Neural progenitor cell (in vitro differentiated cells): ENCODE measurements around the gene PPT2. TPM values are rescaled to one million over a fixed set of nuclear protein-coding genes. Genes with fewer than 3 reads are reported as not detected.

Source experiments
- DNase-seq: peaks from one replicate; pipeline ENCODE4 v3.0.0-alpha.2; 2016; ENCODE audit warnings: low spot score
- H2AFZ ChIP-seq: fragments of 200-600 bp; sonication (generic); replicated peaks from 2 replicates; pipeline ENCODE4 v1.6.1; 2016; ENCODE audit warnings: antibody characterized with exemption
- H3F3A ChIP-seq: fragments of 200-600 bp; sonication (generic); 2 replicates; pipeline ENCODE4 v1.6.1; 2016; ENCODE audit warnings: antibody characterized with exemption, low read depth
- H3K27ac ChIP-seq: fragments of 200-600 bp; sonication (generic); 2 replicates; pipeline ENCODE4 v1.5.1; 2016; ENCODE audit warnings: mild to moderate bottlenecking
- H3K27me3 ChIP-seq: fragments of 200-600 bp; sonication (generic); 2 replicates; pipeline ENCODE4 v1.6.1; 2016; ENCODE audit warnings: mild to moderate bottlenecking, moderate library complexity
- H3K36me3 ChIP-seq: fragments of 200-600 bp; sonication (generic); 2 replicates; pipeline ENCODE4 v1.5.1; 2016
- H3K4me1 ChIP-seq: fragments of 200-600 bp; sonication (generic); 2 replicates; pipeline ENCODE4 v1.6.1; 2016; ENCODE audit warnings: mixed run types
- H3K4me2 ChIP-seq: fragments of 200-600 bp; sonication (generic); 2 replicates; pipeline ENCODE4 v1.6.1; 2016
- H3K4me3 ChIP-seq: fragments of 200-600 bp; sonication (generic); 2 replicates; pipeline ENCODE4 v1.5.1; 2016
- H3K79me2 ChIP-seq: fragments of 200-600 bp; sonication (generic); 2 replicates; pipeline ENCODE4 v1.6.1; 2016; ENCODE audit warnings: low read depth
- H3K9ac ChIP-seq: fragments of 200-600 bp; sonication (generic); 2 replicates; pipeline ENCODE4 v1.6.1; 2016
- H3K9me3 ChIP-seq: fragments of 200-600 bp; sonication (generic); 2 replicates; pipeline ENCODE4 v1.5.1; 2016; ENCODE audit warnings: low read depth
- H4K20me1 ChIP-seq: fragments of 200-600 bp; sonication (generic); 2 replicates; pipeline ENCODE4 v1.6.1; 2016; ENCODE audit warnings: low read depth
- H3K27ac Mint-ChIP-seq: 3 replicates; pipeline ENCODE4 v1.8.0; 2021; ENCODE audit warnings: mixed read lengths
- H3K27me3 Mint-ChIP-seq: 2 replicates; pipeline ENCODE4 v1.8.0; 2022; ENCODE audit warnings: low read depth, mild to moderate bottlenecking, inconsistent platforms, moderate library complexity, mixed read lengths; ENCODE audit not compliant: insufficient read depth
- H3K36me3 Mint-ChIP-seq: 3 replicates; pipeline ENCODE4 v1.8.0; 2021; ENCODE audit warnings: mixed read lengths
- H3K4me1 Mint-ChIP-seq: 3 replicates; pipeline ENCODE4 v1.8.0; 2021; ENCODE audit warnings: mixed read lengths
- H3K4me3 Mint-ChIP-seq: 3 replicates; pipeline ENCODE4 v1.8.0; 2021; ENCODE audit warnings: mild to moderate bottlenecking, moderate library complexity, mixed read lengths
- H3K9me3 Mint-ChIP-seq: 3 replicates; pipeline ENCODE4 v1.8.0; 2020; ENCODE audit warnings: mixed read lengths
- EZH2 ChIP-seq: fragments of 200-600 bp; sonication (generic); IDR thresholded peaks from 2 replicates; pipeline ENCODE4 v1.6.1; 2017; ENCODE audit warnings: antibody characterized with exemption, mild to moderate bottlenecking, moderate library complexity
- EZH2phosphoT487 ChIP-seq: fragments of 200-600 bp; sonication (generic); IDR thresholded peaks from 2 replicates; pipeline ENCODE4 v1.6.1; 2017; ENCODE audit warnings: antibody characterized with exemption
- total RNA-seq: library from RNA; depleted of rRNA; stranded (reverse); fragments of >200 nt; gene quantifications from 2 replicates; pipeline ENCODE4 v1.2.3, GENCODE V29; 2015; ENCODE audit warnings: low replicate concordance
- TF ChIP-seq, protein P1 (sequence below): fragments of 200-600 bp; sonication (generic); IDR thresholded peaks from 2 replicates; pipeline ENCODE4 v1.5.1; 2017; ENCODE audit warnings: antibody characterized with exemption, mild to moderate bottlenecking

The PPT2 gene
- total RNA-seq, 1 donor from 2014 or later, result 18.6 TPM

DNA sequence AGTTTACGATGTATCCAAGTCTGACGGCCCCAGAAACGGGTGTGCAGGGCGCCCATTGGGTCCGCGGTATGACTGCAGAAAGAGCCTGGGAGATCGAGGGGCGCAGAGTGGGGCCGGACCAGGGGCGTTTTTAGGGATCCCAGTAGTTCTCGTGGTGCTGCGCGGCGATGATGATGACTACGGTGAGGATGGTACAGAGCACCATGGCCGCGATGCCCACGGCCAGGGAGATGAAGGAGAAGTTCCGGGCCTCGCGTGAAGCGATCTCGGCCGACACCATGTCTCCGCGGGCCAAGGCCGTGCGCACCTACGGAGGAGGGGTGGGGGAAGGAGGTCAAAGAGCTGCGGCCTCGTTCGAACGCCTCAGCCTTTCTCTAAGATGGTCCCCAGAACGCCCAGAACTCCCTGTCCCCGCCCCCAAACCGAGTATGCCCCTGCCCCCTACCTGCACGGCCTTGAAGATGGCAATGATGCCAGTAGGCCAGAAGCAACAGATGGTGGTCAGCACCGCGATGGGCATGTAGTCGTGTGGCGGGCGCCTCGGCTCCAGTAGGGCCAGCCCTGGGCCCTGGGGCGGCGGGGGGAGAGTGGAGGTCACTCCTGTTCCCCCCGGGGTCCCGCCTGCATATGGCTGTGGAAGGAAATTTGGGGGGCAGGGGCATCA is 4.7 kb upstream of the PPT2 start:
- Histone ChIP-seq H3K79me2 (no peaks in the 10 kb centered on the region), H3K36me3 (no peaks in the 10 kb centered on the region), H3K9me3 (no peaks in the 10 kb centered on the region), H3K4me3 (peak overlapping the region; percentile 34), H2AFZ (no peak overlapping the region), H3K27me3 (peaks cover 61% of the 10 kb centered on the region), H3K4me1 (peaks cover 18% of the 10 kb centered on the region), H3K27ac (no peak overlapping the region), H4K20me1 (no peaks in the 10 kb centered on the region), H3K9ac (no peak overlapping the region), H3K4me2 (peak overlapping the region; percentile 41), H3F3A (peaks cover 18% of the 10 kb centered on the region)
- peaks cover 10% of the 10 kb centered on the region for H3K27me3 Mint-ChIP-seq
- no peaks in the 10 kb centered on the region for H3K9me3 Mint-ChIP-seq
- H3K4me3 Mint-ChIP-seq, result no peak overlapping the region
- no peak for DNase-seq
- H3K36me3 Mint-ChIP-seq, result peaks cover 19% of the 10 kb centered on the region
- TF ChIP-seq EZH2phosphoT487 (no peak), EZH2 (no peak)
- TF ChIP-seq, protein P1, sequence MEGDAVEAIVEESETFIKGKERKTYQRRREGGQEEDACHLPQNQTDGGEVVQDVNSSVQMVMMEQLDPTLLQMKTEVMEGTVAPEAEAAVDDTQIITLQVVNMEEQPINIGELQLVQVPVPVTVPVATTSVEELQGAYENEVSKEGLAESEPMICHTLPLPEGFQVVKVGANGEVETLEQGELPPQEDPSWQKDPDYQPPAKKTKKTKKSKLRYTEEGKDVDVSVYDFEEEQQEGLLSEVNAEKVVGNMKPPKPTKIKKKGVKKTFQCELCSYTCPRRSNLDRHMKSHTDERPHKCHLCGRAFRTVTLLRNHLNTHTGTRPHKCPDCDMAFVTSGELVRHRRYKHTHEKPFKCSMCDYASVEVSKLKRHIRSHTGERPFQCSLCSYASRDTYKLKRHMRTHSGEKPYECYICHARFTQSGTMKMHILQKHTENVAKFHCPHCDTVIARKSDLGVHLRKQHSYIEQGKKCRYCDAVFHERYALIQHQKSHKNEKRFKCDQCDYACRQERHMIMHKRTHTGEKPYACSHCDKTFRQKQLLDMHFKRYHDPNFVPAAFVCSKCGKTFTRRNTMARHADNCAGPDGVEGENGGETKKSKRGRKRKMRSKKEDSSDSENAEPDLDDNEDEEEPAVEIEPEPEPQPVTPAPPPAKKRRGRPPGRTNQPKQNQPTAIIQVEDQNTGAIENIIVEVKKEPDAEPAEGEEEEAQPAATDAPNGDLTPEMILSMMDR, result no peak
- H3K4me1 Mint-ChIP-seq, result peaks cover 44% of the 10 kb centered on the region
- no peak overlapping the region for H3K27ac Mint-ChIP-seq

DNA sequence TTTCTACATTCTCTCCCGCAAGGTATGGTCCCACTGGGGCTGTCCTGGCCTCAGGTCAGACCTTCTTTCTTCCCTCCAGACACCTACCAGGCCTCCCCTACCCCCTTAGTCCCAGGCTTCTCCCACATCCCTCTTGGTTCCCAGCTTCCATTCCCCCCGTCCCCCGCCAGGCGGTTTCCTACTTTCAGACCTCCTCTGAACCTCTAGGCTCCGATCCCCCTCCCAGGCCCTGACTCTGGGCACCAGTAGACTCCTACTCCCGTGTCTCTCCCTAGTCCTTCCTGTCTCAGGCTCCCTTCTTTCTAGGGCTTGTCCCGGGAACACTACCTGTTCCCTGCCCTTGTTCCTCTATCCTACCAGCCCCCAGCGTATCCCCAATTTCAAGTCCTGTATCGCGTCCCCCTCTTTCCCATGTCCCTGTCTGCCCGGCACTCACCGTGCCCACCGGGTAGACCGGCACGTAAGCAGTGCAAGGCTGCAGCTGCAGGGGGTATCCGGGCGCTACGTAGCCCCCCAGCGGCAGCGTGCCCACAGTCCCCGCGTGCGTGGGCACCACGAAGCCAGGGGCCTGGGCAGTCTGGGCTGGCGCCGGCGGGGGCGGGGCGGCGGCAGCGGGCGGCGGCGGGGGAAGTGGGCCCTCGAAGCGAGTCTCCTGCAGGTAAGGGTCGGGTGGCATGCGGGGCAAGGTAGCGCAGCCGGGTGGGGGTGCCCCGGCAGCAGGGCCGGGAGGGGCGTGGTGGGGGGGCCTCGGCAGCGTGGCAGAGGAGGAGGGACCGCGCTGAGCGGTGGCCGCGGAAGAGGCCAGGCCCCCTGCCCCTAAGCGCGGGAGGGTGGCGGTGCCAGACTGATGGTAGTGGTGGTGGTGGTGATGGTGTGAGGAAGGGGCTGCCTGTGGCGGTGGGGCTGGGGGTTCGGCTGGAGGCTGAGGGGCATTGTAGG is 3.7 kb upstream of the PPT2 start:
- TF ChIP-seq EZH2, result peak; percentile 80
- TF ChIP-seq EZH2phosphoT487, result peak; percentile 70
- TF ChIP-seq, protein P1, result no peak
- H3K36me3 ChIP-seq, result no peaks in the 10 kb centered on the region
- peaks cover 19% of the 10 kb centered on the region for H3K36me3 Mint-ChIP-seq
- H3F3A ChIP-seq, result peaks cover 18% of the 10 kb centered on the region
- H2AFZ ChIP-seq, result peak overlapping the region; percentile 55
- H3K4me1 ChIP-seq, result peaks cover 18% of the 10 kb centered on the region
- peak overlapping the region; percentile 76 for H3K4me2 ChIP-seq
- no peak overlapping the region for H3K9ac ChIP-seq
- no peaks in the 10 kb centered on the region for H3K9me3 Mint-ChIP-seq
- no peak overlapping the region for H3K27ac ChIP-seq
- H4K20me1 ChIP-seq, result peaks cover 5% of the 10 kb centered on the region
- H3K27ac Mint-ChIP-seq, result peak overlapping the region; percentile 89
- H3K4me3 ChIP-seq, result peak overlapping the region; percentile 36
- DNase-seq, result peak; percentile 47
- peaks cover 7% of the 10 kb centered on the region for H3K79me2 ChIP-seq
- H3K4me3 Mint-ChIP-seq, result peak overlapping the region; percentile 83
- H3K4me1 Mint-ChIP-seq, result peaks cover 52% of the 10 kb centered on the region
- H3K27me3 ChIP-seq, result peaks cover 61% of the 10 kb centered on the region
- H3K27me3 Mint-ChIP-seq, result peaks cover 10% of the 10 kb centered on the region
- H3K9me3 ChIP-seq, result no peaks in the 10 kb centered on the region

DNA sequence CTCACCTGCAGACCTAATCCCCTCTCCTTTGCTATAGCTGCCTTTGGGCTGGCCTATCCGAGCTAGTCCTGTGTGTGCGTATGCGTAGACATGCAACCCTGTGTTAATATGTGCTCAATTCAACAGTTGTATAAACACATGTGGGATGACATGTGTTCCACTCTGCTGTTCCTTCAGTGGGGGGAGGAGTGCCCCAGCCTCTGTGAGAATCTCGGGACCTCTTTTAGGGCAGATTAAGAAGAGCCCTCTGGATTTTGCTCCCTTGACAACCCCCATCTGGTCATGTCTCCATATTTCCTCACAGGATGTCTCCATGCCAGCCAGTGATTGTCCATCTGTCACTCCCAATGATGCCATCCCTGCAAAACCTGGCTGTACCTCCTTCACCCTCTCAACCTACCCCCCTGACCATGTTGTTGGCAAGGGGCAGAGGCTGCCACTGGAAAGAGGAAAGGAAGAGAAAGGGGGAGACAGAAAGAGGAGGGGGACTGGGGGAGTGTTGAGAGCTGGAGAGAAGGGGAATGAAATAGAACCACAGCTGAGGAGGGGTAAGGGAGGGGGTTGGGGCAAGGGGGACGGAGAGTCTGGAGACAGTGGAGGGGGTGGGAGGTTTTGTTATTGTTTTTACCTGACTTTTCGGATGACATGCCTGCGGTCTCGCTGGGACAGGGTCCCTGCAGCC is 2.6 kb upstream of the PPT2 start:
- Histone ChIP-seq H2AFZ (no peak overlapping the region), H3K4me1 (peaks cover 18% of the 10 kb centered on the region), H3K4me3 (peak overlapping the region; percentile 65), H3K79me2 (peaks cover 9% of the 10 kb centered on the region), H3K27ac (no peak overlapping the region), H3K4me2 (peak overlapping the region; percentile 86), H3F3A (peaks cover 18% of the 10 kb centered on the region), H3K27me3 (peaks cover 61% of the 10 kb centered on the region), H3K9me3 (no peaks in the 10 kb centered on the region), H3K36me3 (no peaks in the 10 kb centered on the region), H4K20me1 (peaks cover 5% of the 10 kb centered on the region), H3K9ac (no peak overlapping the region)
- Mint-ChIP-seq H3K36me3 (peaks cover 22% of the 10 kb centered on the region), H3K27ac (peak overlapping the region; percentile 1), H3K4me3 (peak overlapping the region; percentile 83), H3K27me3 (peaks cover 14% of the 10 kb centered on the region), H3K9me3 (no peaks in the 10 kb centered on the region), H3K4me1 (peaks cover 49% of the 10 kb centered on the region)
- TF ChIP-seq, protein P1, result no peak
- TF ChIP-seq EZH2 (no peak), EZH2phosphoT487 (no peak)
- no peak for DNase-seq
